Endothelial cell of coronary artery (primary cell): ENCODE data around the gene PUS7L. TPM values are rescaled to one million over a fixed set of nuclear protein-coding genes. Genes with fewer than 3 reads are reported as not detected.

Source experiments
- total RNA-seq: library from RNA; depleted of rRNA; stranded (reverse); fragments of >200 nt; gene quantifications from 2 replicates; pipeline ENCODE4 v1.2.3, GENCODE V29; 2014

PUS7L gene
- total RNA-seq: 13.3 and 16.6 TPM in 2 replicates

GRCh38 chr12:43758728-43759563, at the start of gene PUS7L, which contains the start of gene IRAK4:
Gene PUS7L, minus strand, starts transcription at chr12:43758790. Its CDS starts 3,545 bp downstream, at chr12:43755245.
Gene IRAK4, plus strand, starts transcription at chr12:43758951. Its CDS starts 9,161 bp downstream, at chr12:43768112.

GRCh38 chr12:43805860-43806736, 47.5 kb upstream of the PUS7L start, which contains the start of gene TWF1:
Gene TWF1, minus strand, starts transcription at chr12:43806317. Its CDS starts 72 bp downstream, at chr12:43806245.

Other genes starting within 250 kb of the PUS7L start
- not detected in 2 replicates for gene ADAMTS20, start 206.6 kb downstream of the PUS7L start, total RNA-seq
- gene IRAK4, start 161 bp upstream of the PUS7L start, total RNA-seq: 13.5 and 16.3 TPM in 2 replicates
- 110 and 128 TPM in 2 replicates for gene TWF1, start 47.5 kb upstream of the PUS7L start, total RNA-seq
- gene TMEM117, start 77.3 kb upstream of the PUS7L start, total RNA-seq: 1.2 and 2.0 TPM in 2 replicates